ENCODE results near the gene VCP. TPM values are rescaled to one million over a fixed set of nuclear protein-coding genes. Genes with fewer than 3 reads are reported as not detected.

Gene VCP
- total RNA-seq, 1 experiment from 2014 or later: 200 TPM

- TF ChIP-seq CTCF (conservative IDR thresholded peaks at IDR 0.05): no peak
- no peak for TF ChIP-seq EZH2 (IDR thresholded peaks at IDR 0.05; ENCODE audit: low read depth)
- peak overlapping the region; percentile 70 for H2AFZ ChIP-seq
- ChIA-PET POLR2A (ENCODE audit: unreplicated experiment) (interaction anchor here (0.5 to 0.6 kb wide), 2 partner anchors 45 to 336 kb away, joined by 3 to 15 read pairs; no protein-coding TSS in a partner anchor), CTCF (interaction anchor here (0.7 kb wide), 1 partner anchor 359 kb away, joined by 3 read pairs; no protein-coding TSS in a partner anchor)
- BruUV-seq (replicated peaks): no TSS peak
- no peaks in the 10 kb centered on the region for H3K36me3 ChIP-seq (ENCODE audit: low read depth)
- H3K27me3 ChIP-seq (ENCODE audit: insufficient read depth, low read depth): no peaks in the 10 kb centered on the region
- H3F3A ChIP-seq (ENCODE audit: insufficient read depth, low read depth): peaks cover 8% of the 10 kb centered on the region; the same call in 1 of the 2 replicates
- H3K4me1 ChIP-seq (replicated peaks; ENCODE audit: insufficient read depth): peaks cover 25% of the 10 kb centered on the region
- no peak overlapping the region for H3K27ac ChIP-seq
- no peaks in the 10 kb centered on the region for H3K9me3 ChIP-seq (ENCODE audit: insufficient read depth, low read depth)
- peak overlapping the region; percentile 96 for H3K4me2 ChIP-seq
- 0 out of 2 replicates have a peak, but pooled peaks cover 4% of the 10 kb centered on the region for H3K79me2 ChIP-seq (ENCODE audit: low read depth)
- H3K9me2 ChIP-seq (ENCODE audit: insufficient read depth): no peaks in the 10 kb centered on the region
- H3K4me3 ChIP-seq: peak overlapping the region; percentile 69
- no peak for DNase-seq
- intact Hi-C loops (cut with micrococcal nuclease; ENCODE audit: unreplicated experiment): loop anchor here (10.0 kb wide), 1 partner anchor 488 kb away; the partner anchor contains the start of gene TESK1
- no peaks in the 10 kb centered on the region for H4K20me1 ChIP-seq (ENCODE audit: insufficient read depth)
These were observed 44.1 kb upstream of the VCP start for GRCh38 chr9:35116539-35116897.

- no peak within 1 kb of the TSS; the same call in 1 of the 2 replicates for H3K27ac ChIP-seq
- H3K79me2 ChIP-seq (ENCODE audit: low read depth): 0 out of 2 replicates have a peak, but pooled peaks cover 4% of the 10 kb centered on the region
- H3K4me3 ChIP-seq: peak within 1 kb of the TSS; percentile 69
- no peaks in the 10 kb centered on the region for H3K36me3 ChIP-seq (ENCODE audit: low read depth)
- peaks cover 25% of the 10 kb centered on the region for H3K4me1 ChIP-seq (replicated peaks; ENCODE audit: insufficient read depth)
- TF ChIP-seq CTCF (conservative IDR thresholded peaks at IDR 0.05) (no peak), EZH2 (IDR thresholded peaks at IDR 0.05; ENCODE audit: low read depth) (no peak)
- peaks cover 8% of the 10 kb centered on the region; the same call in 1 of the 2 replicates for H3F3A ChIP-seq (ENCODE audit: insufficient read depth, low read depth)
- peak within 1 kb of the TSS; percentile 70 for H2AFZ ChIP-seq
- H3K4me2 ChIP-seq: peak within 1 kb of the TSS; percentile 96
- CTCF ChIA-PET: interaction anchor here (0.5 to 1.1 kb wide), 4 partner anchors 46 to 326 kb away, joined by 3 to 4 read pairs (median 3); partner anchors contain the start of gene UNC13B
- H3K27me3 ChIP-seq (ENCODE audit: insufficient read depth, low read depth): no peaks in the 10 kb centered on the region
- no peaks in the 10 kb centered on the region for H3K9me2 ChIP-seq (ENCODE audit: insufficient read depth)
- POLR2A ChIA-PET (ENCODE audit: unreplicated experiment): interaction anchor here (0.6 to 0.7 kb wide), 4 partner anchors 12 to 371 kb away, joined by 3 to 7 read pairs (median 4); partner anchors contain the start of gene VCP
- intact Hi-C loops (cut with micrococcal nuclease; ENCODE audit: unreplicated experiment): loop anchor here (10.0 kb wide), 1 partner anchor 489 kb away; the partner anchor contains the start of gene TESK1
- no peaks in the 10 kb centered on the region for H3K9me3 ChIP-seq (ENCODE audit: insufficient read depth, low read depth)
- DNase-seq: peak; percentile 83 to 93
- no TSS peak for BruUV-seq (replicated peaks)
- no peaks in the 10 kb centered on the region for H4K20me1 ChIP-seq (ENCODE audit: insufficient read depth)
These were observed 43.5 kb upstream of the VCP start, which contains the start of gene ATOSB for GRCh38 chr9:35115680-35116538. Gene ATOSB (minus strand): TSS chr9:35115862. CDS start chr9:35108274, 7,588 bp downstream.

All from PC-9 (cell line).